Cardiac fibroblast (primary cell): ENCODE measurements around the gene GINM1.
A peak's percentile ranks its signal among the peaks of the same experiment; 100 is the strongest.

ENCODE experiments used
- DNase-seq, 2 donors: peaks; one replicate each; pipeline versions ENCODE4 v3.0.0 to v3.0.0-alpha.2; 2010; ENCODE audit warnings: low read depth in 2 of 2
- H3K4me3 ChIP-seq, 2 donors: replicated peaks in 1 of 2; 1 replicate in 1 of 2; 2 replicates in 1 of 2; pipeline ENCODE4 v1.5.1; 2011; ENCODE audit warnings: low read depth in 2 of 2, low read length in 2 of 2, mild to moderate bottlenecking in 2 of 2, moderate library complexity in 1 of 2
- CTCF ChIP-seq: IDR thresholded peaks from one replicate; pipeline ENCODE4 v1.5.1; 2011; ENCODE audit warnings: low read depth, mild to moderate bottlenecking, low read length, inconsistent platforms

GINM1 gene

GRCh38 chr6:149545754-149546471 lies 20.3 kb upstream of the GINM1 start, which contains the start of gene PPIL4:
PPIL4 (minus strand) TSS chr6:149546043; CDS start chr6:149546005, 38 bp downstream.
- peak within 1 kb of the TSS; percentile 97 to 98 for H3K4me3 ChIP-seq
- TF ChIP-seq CTCF = peak; percentile 85
- DNase-seq = peak; percentile 96 to 97

- TF ChIP-seq CTCF = no peak
Observed at GRCh38 chr6:149551920-149552319, 14.3 kb upstream of the GINM1 start.

GRCh38 chr6:149558029-149558428 lies 8.1 kb upstream of the GINM1 start:
- no peak overlapping the region for H3K4me3 ChIP-seq
- DNase-seq = no peak
- TF ChIP-seq CTCF = no peak

More at GRCh38 chr6:149551920-149552319, 14.3 kb upstream of the GINM1 start:
- DNase-seq = no peak
- H3K4me3 ChIP-seq = no peak overlapping the region

GRCh38 chr6:149559389-149559788 lies 6.8 kb upstream of the GINM1 start:
- no peak for TF ChIP-seq CTCF
- DNase-seq = no peak
- H3K4me3 ChIP-seq = no peak overlapping the region

- DNase-seq = peak in 1 of 2 donors; percentile 24
- H3K4me3 ChIP-seq = no peak overlapping the region
- peak; percentile 61 for TF ChIP-seq CTCF
Observed at GRCh38 chr6:149560736-149561135, 5.4 kb upstream of the GINM1 start.

GRCh38 chr6:149563203-149563927 lies 2.8 kb upstream of the GINM1 start:
- peak; percentile 69 to 71 for DNase-seq
- TF ChIP-seq CTCF = no peak
- H3K4me3 ChIP-seq = no peak overlapping the region
